Stimulated activated CD4-positive, alpha-beta T cell treated with anti-CD3 and anti-CD28 coated beads, TNF-alpha, amount 100 ng/mL, for 4 hours (primary cell): ENCODE measurements around the gene LAMB1.
"Not testable (repeated sequence)": the region's sequence is repeated elsewhere in the genome, so short reads cannot be mapped to it uniquely, and the experiment has no call there.

Source experiments
- DNase-seq, 3 experiments: peaks; one replicate each; pipeline ENCODE4 v3.0.0-alpha.2; 2020; ENCODE audit warnings: low read depth in 3 of 3

The LAMB1 gene

GRCh38 chr7:108002726-108003598 lies at the start of gene LAMB1:
Gene LAMB1 (minus strand): TSS chr7:108003161. CDS start chr7:108002885, 276 bp downstream.
- no peak for DNase-seq

DNA sequence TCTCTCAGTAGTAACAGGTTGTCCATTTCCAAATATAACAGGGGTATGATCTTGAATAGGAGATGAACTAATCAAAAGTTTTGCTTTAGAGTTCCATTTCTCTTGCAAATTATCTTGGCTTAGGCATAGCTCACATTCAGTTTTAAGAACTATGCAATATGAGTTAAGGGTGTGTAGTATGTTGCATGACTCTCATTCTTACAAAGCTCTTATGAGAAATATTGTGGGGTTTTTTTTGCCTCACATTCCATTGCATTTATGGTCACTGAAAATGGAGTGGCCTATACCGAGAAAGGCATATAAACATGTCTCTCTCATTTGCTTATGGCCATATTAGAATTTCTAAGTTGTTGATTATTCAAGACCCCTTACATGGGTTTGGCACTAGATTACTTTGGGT lies 48.5 kb upstream of the LAMB1 start:
- DNase-seq = no peak

DNA sequence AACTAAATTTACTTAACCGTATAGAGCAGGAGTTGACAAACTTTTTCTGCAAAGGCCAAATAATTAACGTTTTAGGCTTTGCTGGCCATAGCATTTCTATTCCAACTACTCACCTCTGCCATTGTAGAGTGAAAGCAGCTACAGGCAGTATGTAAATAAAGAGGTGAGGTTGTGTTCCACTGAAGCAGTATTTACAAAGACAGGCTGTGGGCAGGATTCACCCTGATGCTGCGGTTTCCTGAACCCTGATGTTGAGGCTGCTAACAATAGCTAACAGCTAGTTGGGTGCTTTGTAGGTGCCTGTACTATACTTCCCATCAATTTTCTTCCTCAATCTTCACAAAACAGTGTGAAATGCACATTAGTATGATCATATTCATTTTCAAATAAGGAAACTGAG lies 47.0 kb upstream of the LAMB1 start:
- DNase-seq = no peak

DNA sequence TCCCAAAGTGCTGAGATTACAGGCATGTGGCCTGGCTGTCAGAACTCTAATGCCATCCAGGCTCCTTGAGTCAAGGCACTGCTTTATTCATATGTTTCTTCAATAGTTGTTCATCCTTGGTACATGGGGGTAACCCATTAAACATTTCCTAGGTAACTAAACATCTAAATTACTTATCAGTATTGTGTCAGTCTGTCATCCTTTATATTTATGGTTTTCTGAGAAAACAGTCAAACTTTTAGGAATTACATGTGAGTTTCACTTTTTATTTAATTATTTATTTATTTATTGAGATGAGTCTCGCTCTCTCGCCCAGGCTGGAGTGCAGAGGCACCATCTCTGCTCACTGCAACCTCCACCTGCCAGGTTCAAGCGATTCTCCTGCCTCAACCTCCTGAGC lies 45.5 kb upstream of the LAMB1 start:
- DNase-seq = no peak

DNA sequence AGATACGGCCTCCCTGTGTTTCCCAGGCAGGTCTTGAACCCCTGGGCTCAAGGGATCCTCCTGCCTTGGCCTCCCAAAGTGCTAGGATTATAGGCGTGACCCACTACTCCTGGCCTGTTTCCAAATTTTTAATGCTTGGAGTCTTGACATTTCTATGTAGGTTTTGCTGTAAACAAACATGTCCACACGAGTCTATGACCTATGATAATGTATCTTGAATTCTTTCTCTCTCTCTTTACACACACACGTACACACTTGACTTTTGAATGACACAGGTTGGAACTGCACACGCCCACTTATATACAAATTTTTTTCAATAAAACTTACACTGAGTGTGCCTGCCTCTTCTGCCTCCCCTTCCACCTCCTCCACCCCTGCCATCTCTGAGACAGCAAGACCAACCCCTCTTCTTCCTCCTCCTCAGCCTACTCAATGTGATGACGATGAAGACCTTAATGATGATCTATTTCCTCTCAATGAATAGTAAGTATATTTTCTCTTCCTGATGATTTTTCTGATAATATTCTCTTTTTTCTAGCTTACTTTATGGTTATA lies 44.1 kb upstream of the LAMB1 start:
- DNase-seq = no peak

GRCh38 chr7:108045669-108046068 lies 42.7 kb upstream of the LAMB1 start:
- DNase-seq = no peak

DNA sequence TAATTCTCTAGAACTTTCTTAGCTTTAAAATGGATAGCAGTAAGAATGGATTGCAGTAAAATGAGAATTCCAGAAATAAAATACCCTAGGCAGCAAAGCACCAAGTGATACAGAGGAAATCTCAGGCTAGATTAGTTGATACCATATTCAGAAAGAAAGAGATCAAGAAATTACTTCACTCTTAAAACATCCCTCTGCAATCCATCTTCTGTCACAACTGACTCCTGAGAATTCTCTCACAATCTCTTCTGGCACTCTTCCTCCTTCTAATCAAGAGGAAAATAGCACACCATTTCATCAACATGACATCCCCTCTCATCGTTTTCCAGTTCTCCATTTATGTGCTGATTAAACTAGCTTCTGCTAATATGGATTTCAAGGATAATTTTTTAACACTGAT lies 42.2 kb upstream of the LAMB1 start:
- DNase-seq = no peak

- no peak for DNase-seq
Measured at GRCh38 chr7:108044345-108044744, 41.4 kb upstream of the LAMB1 start.

DNA sequence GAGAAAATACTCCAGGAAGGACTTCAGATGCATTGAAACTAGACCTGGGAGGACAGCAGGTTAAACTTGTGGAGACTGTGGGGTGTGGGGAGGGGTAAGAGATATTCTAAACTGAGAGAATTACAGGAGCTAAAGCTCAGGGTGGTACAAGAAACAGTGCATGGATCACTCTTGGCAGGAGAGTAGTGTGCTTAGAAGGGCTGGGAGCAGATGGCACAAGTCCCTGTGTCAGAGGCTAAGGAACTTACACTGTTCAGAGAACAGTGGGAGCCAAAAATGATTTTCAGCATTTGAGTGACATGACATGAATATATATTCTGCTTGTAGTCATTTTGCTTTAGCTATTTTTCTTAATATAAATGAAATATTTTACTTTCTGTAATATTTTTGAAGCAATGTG lies 36.0 kb upstream of the LAMB1 start:
- no peak for DNase-seq

- DNase-seq = no peak
Measured at GRCh38 chr7:108037741-108038140, 34.8 kb upstream of the LAMB1 start.

DNA sequence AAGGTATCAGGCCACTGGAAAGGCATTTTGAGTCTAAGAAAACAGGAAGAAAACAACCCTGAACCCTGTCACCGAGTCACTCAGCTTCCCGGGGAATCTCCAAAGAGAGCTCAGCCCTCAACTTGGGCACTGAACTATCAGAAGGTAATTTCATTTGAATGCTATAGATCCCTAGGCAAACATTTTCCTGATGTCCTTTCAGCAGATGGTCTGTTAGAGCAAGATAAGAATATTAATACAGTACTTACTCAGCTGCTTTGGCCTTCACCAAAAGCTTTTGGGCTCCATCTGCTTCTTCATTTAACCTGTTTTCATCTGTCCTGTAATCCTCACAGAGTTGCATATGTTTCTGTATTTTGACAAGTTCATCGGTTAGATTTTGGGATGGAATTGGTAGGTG lies 34.2 kb upstream of the LAMB1 start:
- no peak for DNase-seq

GRCh38 chr7:108034586-108034985 lies 31.6 kb upstream of the LAMB1 start:
- DNase-seq = no peak

DNA sequence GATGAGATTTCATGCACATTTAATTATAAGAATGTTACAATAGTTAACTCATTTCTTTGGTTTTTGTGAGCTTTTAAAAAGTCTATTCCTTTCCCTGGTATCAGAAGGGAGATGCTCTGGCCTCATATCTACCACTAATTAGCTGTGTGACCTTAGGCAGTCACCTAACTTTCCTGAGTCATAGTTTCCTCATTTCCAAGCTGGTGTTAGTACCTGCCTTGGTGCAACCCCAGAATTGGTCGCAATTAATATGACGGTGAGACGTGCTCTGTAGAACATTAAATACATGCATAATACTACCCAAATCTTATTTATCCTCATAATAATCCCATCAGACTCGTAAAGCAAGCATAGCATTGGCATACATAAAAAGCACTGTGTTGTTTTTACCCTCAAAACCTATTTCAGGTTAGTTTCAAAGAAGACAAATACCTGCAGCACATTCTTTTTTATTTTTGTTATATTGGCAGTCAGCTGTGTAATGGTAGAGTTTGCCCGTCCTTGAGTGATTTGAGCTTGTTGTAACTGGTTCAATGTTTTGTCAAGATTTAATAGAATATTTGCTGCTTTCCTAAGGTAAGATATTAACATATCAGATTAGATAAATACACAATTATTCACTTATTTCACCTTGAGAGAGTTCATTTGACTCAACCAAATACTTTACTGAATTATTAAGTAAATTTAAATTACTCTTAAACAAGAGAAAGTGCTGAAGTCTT lies 31.0 kb upstream of the LAMB1 start:
- no peak for DNase-seq

- not testable (repeated sequence) for DNase-seq
Measured at GRCh38 chr7:108033309-108033708, 30.3 kb upstream of the LAMB1 start.

GRCh38 chr7:108030516-108030915 lies 27.6 kb upstream of the LAMB1 start:
- DNase-seq = no peak

DNA sequence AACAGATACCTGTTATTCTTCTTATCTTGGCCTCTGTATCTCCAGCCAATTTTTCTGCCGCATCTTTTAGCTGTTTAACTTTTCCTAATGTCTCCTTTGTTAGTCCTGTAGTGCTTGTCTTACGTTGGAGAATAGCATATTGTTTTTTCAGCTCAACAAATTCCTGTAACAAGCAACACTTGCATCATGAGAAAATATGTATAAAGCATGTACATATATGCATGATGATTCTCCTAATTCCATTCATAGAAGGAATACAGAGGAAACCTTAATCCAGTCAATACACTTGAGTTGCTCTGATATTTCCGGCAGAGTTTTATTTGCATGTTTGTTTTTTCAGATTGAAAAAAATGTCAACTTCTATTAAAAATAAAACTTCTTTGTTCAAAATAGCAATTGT lies 26.1 kb upstream of the LAMB1 start:
- DNase-seq = no peak

DNA sequence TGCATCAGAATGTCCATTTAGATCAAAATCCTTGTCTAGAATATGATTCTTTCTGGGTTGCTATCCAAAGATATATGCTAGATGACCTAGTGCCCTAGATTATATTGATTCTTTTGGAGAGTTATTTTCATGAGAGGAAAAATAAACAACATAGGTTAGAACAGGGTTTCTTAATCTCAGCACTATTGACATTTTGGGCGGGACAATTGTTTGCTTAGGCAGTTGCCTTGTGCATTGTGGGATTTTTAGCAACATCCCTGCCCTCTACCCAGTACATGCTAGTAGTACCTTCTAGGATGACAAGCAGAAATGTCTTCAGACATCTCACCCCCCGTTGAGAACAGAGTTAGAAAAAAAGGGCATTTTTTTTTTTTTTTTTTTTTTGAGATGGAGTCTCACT lies 25.1 kb upstream of the LAMB1 start:
- no peak for DNase-seq

- DNase-seq = no peak
Measured at GRCh38 chr7:108027239-108027638, 24.3 kb upstream of the LAMB1 start.

- DNase-seq = no peak
Measured at GRCh38 chr7:108026647-108027046, 23.7 kb upstream of the LAMB1 start.

DNA sequence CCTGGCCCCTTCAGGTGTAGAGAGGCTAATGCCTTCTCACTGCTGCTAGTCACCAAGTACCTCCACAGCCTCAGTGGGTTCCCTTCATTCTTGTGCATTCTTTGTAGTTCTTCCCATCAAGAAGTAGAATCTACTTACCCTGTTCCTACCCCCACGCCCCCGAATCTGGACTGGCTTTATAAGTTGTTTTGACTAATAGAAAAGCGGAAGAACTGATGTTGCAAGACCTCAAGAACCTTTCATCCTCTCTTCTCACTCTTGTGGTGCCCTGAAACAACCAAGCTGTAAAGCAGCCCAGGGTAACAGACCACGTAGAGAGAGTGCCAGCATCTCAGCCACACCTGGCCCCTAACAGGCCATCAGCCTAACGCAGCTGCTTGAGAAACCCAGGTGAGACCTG lies 23.2 kb upstream of the LAMB1 start:
- no peak for DNase-seq

DNA sequence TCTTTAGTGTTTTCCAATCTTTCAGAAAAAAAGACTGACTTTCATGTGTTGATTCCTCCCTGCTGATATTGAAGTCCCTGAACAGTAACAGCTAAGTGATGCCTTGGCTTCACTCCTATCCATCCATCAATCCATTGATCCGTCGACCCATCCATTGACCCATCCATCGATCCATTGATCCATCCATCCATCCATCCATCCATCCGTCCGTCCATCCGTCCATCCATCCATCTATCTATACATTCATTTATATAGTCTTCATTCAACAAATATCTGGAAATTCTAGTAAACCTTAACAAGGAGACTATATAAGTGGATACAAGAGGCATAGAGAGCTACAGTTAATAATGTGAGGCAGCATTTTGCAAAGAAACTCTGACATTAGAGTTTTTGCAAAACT lies 21.6 kb upstream of the LAMB1 start:
- no peak for DNase-seq

- DNase-seq = no peak
Measured at GRCh38 chr7:108020585-108020984, 17.6 kb upstream of the LAMB1 start.

GRCh38 chr7:108018668-108019067 lies 15.7 kb upstream of the LAMB1 start:
- no peak for DNase-seq
